HT1080 (cell line): Measurements from ENCODE around the gene CELSR1. TPM values are rescaled to one million over a fixed set of nuclear protein-coding genes. Genes with fewer than 3 reads are reported as not detected.

Source experiments
- DNase-seq: peaks from one replicate; pipeline ENCODE4 v3.0.0-alpha.2; 2015; ENCODE audit warnings: low read depth
- total RNA-seq: library from RNA; depleted of rRNA; stranded (reverse); fragments of >200 nt; shearing (Covaris generic); gene quantifications from 2 replicates; pipeline ENCODE4 v1.2.3, GENCODE V29; 2014

Gene CELSR1
- total RNA-seq, 1 experiment from 2014 or later: 17.9 TPM

GRCh38 chr22:46354993-46355305 is 182.5 kb downstream of the CELSR1 start:
- no peak for DNase-seq

DNA sequence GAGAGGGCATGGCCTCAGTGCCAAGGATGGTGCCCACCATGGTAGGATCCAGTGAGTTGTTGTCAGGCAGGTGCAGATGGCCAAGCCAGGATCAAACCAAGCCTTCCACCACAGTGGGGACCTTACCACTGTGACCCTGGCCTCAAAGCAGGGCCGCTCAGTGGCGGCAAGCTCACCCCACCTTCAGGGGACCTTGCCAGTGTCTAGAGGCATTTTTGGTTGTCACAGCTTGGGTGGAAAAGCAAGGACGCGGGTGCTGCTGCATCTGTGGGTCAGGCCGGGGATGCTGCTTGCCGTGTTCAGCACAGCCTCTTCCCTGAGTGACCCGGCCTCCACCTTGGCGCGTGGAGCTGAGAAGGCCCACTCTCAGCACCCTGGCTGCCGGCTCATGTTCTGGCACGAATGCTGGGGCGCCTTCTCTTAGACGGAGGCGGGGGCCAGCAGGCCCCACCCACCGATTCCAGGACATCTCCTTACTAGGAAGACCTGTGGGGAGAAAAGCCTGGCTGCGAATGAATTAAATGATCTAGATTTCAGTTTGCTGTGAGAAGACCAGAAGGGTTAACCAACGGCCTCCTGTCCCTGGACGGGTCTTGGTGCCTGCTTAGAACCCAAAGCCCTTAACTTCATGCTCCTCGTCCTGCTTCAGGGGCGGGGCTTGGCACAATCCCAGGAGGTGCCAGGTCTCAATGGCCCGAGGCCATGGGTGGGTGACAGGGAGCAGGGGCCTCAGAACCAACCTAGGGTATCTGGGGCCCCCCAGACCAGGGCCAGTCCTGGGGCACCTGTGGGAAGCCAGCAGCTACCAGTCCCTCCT is 183.0 kb downstream of the CELSR1 start:
- DNase-seq: no peak

- DNase-seq: no peak
Measured at GRCh38 chr22:46353483-46354105, 183.8 kb downstream of the CELSR1 start.

DNA sequence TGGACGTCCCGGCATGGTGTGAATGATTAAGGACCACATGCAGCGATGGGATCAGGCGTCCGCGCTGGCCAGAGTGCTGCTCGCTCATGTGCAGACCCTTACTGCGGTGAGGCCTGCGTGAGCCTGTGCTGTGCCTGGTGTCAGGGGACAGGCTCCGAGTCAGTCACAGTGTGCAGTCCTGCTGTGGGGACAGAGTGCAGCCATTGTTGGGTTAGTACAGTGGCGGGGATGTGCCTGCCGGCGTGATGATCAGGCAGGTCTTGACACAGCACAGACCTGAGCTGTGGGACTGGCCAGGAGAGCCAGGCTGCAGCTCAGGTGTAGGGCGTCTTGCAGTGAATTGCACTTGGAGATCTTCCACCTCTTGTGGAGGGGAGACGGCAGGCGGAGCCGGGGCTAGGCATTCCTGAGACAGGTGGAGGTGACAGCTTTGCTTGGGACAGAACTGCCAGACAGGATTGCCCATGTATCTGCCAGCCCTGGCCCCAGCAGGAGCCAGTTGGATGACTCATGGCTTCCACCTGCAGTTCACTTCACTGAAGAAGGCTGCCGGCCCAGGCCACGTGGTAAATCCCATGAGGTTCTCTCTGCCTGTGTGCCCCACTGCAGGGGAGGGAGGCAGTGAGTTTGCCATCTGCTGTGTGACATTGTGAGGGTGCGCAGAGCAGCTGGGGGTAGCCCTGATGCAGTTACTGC is 184.6 kb downstream of the CELSR1 start:
- DNase-seq: peak; percentile 62

DNA sequence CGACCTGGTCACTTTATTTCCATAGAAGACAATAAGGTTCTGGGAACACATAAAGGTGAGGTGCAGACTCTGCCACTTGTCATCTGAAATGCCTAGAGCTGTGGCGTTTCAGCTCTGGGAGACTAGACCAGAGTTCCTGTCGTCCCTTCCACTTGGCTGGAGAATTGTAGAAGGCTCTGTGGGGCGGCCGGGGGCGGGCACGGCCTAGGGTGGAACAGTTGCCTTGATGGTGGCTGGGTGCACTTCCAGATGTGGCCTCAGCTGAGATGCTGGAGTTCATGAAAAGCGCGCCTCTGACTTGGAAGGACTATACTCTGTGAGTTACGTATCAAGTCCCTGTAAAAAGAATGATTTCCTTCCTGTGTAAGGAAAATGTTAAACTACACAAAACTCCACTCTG is 185.1 kb downstream of the CELSR1 start:
- no peak for DNase-seq

- DNase-seq: no peak
Measured at GRCh38 chr22:46351767-46352166, 185.7 kb downstream of the CELSR1 start.

GRCh38 chr22:46351131-46351735 is 186.2 kb downstream of the CELSR1 start:
- no peak for DNase-seq

GRCh38 chr22:46350646-46351045 is 186.8 kb downstream of the CELSR1 start:
- DNase-seq: no peak

- no peak for DNase-seq
Measured at GRCh38 chr22:46350121-46350520, 187.3 kb downstream of the CELSR1 start.

DNA sequence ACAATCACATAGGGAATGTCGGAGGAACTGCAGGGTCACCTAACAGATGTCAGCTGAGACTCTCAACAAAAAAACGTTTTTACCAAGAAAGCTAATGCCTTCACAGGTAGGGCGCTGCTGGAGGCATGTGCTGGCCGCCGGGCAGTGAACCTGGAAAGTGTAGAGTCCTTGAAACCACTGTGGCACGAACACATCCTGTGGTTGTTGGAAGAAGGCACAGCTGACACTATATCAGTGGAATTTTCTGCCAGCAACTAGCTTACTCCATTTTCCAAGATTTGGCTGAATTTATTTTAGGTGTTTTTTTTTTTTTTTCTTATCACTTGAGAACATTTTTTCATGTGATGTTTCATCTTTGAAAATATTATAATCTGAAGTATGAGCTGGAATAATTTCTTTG is 187.7 kb downstream of the CELSR1 start:
- DNase-seq: no peak

- no peak for DNase-seq
Measured at GRCh38 chr22:46349238-46349637, 188.2 kb downstream of the CELSR1 start.

GRCh38 chr22:46348099-46348695 is 189.2 kb downstream of the CELSR1 start:
- no peak for DNase-seq

GRCh38 chr22:46347646-46348045 is 189.8 kb downstream of the CELSR1 start:
- no peak for DNase-seq

GRCh38 chr22:46346680-46347405 is 190.6 kb downstream of the CELSR1 start:
- DNase-seq: no peak

- DNase-seq: no peak
Measured at GRCh38 chr22:46340676-46341075, 196.7 kb downstream of the CELSR1 start.

DNA sequence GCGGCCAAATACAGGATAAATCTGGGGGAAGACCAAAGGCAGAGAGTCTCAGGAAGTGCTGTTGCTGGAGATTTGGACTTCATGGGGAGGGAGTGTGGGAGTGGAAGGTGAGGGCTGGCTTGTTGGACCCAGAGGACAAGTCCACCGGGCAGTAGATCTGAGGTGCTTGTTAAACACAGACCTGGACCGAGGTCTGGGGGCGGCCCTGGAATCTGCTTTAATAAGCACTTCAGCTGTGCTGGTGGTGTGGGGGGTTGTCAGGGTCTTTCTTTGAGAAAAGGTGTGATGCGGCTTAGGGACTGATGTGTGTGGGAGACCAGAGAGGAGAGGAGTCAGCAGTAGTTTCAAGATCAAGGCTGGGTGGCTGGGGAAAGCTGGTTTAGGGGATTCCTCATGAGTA is 197.5 kb downstream of the CELSR1 start:
- no peak for DNase-seq

DNA sequence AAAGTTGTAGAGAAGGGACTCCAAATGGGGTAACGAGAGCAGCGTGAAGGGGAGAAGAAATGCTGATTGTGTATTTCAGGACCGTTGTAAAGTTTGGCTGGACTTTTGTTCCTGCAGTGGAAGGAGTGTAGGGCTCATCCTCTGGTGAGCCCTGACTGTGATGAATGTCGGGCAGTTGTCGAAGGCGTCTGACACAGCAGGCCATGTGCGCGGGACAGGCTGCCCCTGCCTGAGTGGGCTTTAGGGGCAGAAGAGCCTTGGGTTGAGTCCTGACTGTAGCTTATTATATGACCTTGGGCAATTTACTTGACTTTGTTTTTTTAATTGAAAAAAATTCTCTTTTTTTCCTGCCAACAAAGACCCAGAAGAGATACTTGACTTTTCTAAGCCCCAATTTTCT is 198.8 kb downstream of the CELSR1 start:
- no peak for DNase-seq

DNA sequence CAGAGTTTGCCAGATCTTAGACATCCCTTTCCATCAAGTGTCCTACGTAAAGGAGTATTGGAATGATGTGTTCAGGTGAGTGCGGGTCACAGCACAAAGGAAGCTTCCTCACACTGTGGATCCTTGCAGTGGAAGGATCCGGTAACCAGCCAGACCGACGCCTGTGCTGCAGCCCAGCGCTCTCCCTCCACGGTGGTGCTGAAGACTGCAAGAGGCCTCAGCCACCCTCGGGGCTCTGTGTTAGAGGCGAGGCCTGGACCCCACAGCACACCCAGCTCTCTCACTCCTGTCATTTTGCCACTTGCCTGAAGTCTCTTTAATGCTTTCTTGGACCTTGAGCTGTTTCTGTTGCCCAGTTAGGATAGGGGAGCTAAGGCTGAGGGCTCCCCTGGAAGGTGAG is 199.6 kb downstream of the CELSR1 start:
- no peak for DNase-seq

- no peak for DNase-seq
Measured at GRCh38 chr22:46336119-46337078, 201.0 kb downstream of the CELSR1 start.
